MCF 10A (cell line): Measurements from ENCODE around the gene MECP2. TPM values are rescaled to one million over a fixed set of nuclear protein-coding genes. Genes with fewer than 3 reads are reported as not detected.
A peak's percentile ranks its signal among the peaks of the same experiment; 100 is the strongest.

ENCODE experiments used
- BruUV-seq: library from RNA; stranded (reverse); fragments of 400-500 nt; replicated peaks from 2 replicates; lab custom pipeline; 2021; lab: Mats Ljungman, UMichigan
- CTCF ChIA-PET: fragments of 300-600 bp; sonication (Branson Sonifier 250); formaldehyde crosslinking; extraction: SDS; loops from one replicate; lab custom pipeline; 2021; ENCODE audit warnings: antibody characterized with exemption, inconsistent platforms; lab: Yijun Ruan, JAX
- POLR2A ChIA-PET: fragments of 300-600, 350-650 bp; sonication (Branson Sonifier 250); formaldehyde crosslinking; extraction: SDS; loops from one replicate; lab custom pipeline; 2020; ENCODE audit warnings: antibody characterized with exemption, inconsistent platforms; lab: Yijun Ruan, JAX
- DNase-seq: peaks from one replicate; pipeline ENCODE4 v3.0.0-alpha.2; 2018; ENCODE audit not compliant: unreplicated experiment
- H3K27ac Mint-ChIP-seq: one replicate; pipeline ENCODE4 v1.8.0; 2022; ENCODE audit warnings: mild to moderate bottlenecking, low read depth, mixed read lengths; ENCODE audit not compliant: unreplicated experiment
- H3K27me3 Mint-ChIP-seq: one replicate; pipeline ENCODE4 v1.8.0; 2022; ENCODE audit warnings: mixed read lengths; ENCODE audit not compliant: insufficient read depth, unreplicated experiment
- H3K36me3 Mint-ChIP-seq: one replicate; pipeline ENCODE4 v1.8.0; 2022; ENCODE audit warnings: mild to moderate bottlenecking, moderate library complexity, mixed read lengths; ENCODE audit not compliant: insufficient read depth, unreplicated experiment
- H3K4me1 Mint-ChIP-seq: one replicate; pipeline ENCODE4 v1.8.0; 2022; ENCODE audit warnings: mixed read lengths; ENCODE audit not compliant: insufficient read depth, unreplicated experiment
- H3K4me3 Mint-ChIP-seq: one replicate; pipeline ENCODE4 v1.8.0; 2022; ENCODE audit warnings: mild to moderate bottlenecking, moderate library complexity, mixed read lengths; ENCODE audit not compliant: unreplicated experiment
- H3K9me3 Mint-ChIP-seq: one replicate; pipeline ENCODE4 v1.8.0; 2022; ENCODE audit warnings: mixed read lengths; ENCODE audit not compliant: unreplicated experiment
- intact Hi-C: fragments of 100-400 bp; cut with micrococcal nuclease; formaldehyde crosslinking; loops from 2 replicates; pipeline ENCODE4 v1.14.1; 2022
- total RNA-seq: library from RNA; stranded (reverse); gene quantifications from 2 replicates; pipeline ENCODE4 v1.2.3, GENCODE V29; 2022
- TF ChIP-seq, protein P1 (sequence below): fragments of 200-600 bp; IDR thresholded peaks from one replicate; pipeline ENCODE4 v1.8.0; 2022; ENCODE audit warnings: antibody characterized with exemption, mild to moderate bottlenecking; ENCODE audit not compliant: unreplicated experiment

The MECP2 gene
- total RNA-seq, 1 experiment from 2014 or later = 46.9 TPM

- Mint-ChIP-seq H3K9me3 (no peaks in the 10 kb centered on the region), H3K36me3 (peaks cover 17% of the 10 kb centered on the region), H3K27me3 (peaks cover 56% of the 10 kb centered on the region), H3K4me3 (no peak overlapping the region), H3K27ac (no peak overlapping the region), H3K4me1 (no peaks in the 10 kb centered on the region)
- TF ChIP-seq, protein P1, sequence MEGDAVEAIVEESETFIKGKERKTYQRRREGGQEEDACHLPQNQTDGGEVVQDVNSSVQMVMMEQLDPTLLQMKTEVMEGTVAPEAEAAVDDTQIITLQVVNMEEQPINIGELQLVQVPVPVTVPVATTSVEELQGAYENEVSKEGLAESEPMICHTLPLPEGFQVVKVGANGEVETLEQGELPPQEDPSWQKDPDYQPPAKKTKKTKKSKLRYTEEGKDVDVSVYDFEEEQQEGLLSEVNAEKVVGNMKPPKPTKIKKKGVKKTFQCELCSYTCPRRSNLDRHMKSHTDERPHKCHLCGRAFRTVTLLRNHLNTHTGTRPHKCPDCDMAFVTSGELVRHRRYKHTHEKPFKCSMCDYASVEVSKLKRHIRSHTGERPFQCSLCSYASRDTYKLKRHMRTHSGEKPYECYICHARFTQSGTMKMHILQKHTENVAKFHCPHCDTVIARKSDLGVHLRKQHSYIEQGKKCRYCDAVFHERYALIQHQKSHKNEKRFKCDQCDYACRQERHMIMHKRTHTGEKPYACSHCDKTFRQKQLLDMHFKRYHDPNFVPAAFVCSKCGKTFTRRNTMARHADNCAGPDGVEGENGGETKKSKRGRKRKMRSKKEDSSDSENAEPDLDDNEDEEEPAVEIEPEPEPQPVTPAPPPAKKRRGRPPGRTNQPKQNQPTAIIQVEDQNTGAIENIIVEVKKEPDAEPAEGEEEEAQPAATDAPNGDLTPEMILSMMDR = no peak
- POLR2A ChIA-PET = interaction anchor here (0.7 to 1.2 kb wide), 2 partner anchors 9 to 20 kb away, joined by 3 read pairs; no protein-coding TSS in a partner anchor
- CTCF ChIA-PET = interaction anchor here (0.6 to 2.6 kb wide), 4 partner anchors 12 to 1114 kb away, joined by 3 to 16 read pairs (median 4); no protein-coding TSS in a partner anchor
- DNase-seq = peak; percentile 48
- BruUV-seq = no TSS peak
- intact Hi-C loops = no loop called here
Observed at GRCh38 chrX:154040307-154040756, 57.2 kb downstream of the MECP2 start.

GRCh38 chrX:154039577-154039976, 57.9 kb downstream of the MECP2 start:
- no peaks in the 10 kb centered on the region for H3K4me1 Mint-ChIP-seq
- no TSS peak for BruUV-seq
- H3K9me3 Mint-ChIP-seq = no peaks in the 10 kb centered on the region
- POLR2A ChIA-PET = interaction anchor here (0.7 to 1.2 kb wide), 2 partner anchors 8 to 19 kb away, joined by 3 read pairs; no protein-coding TSS in a partner anchor
- H3K27me3 Mint-ChIP-seq = peaks cover 64% of the 10 kb centered on the region
- H3K36me3 Mint-ChIP-seq = peaks cover 22% of the 10 kb centered on the region
- H3K27ac Mint-ChIP-seq = no peak overlapping the region
- TF ChIP-seq, protein P1 = no peak
- CTCF ChIA-PET = interaction anchor here (0.8 kb wide), 1 partner anchor 12 kb away, joined by 6 read pairs; no protein-coding TSS in a partner anchor
- DNase-seq = no peak
- intact Hi-C loops = no loop called here
- H3K4me3 Mint-ChIP-seq = no peak overlapping the region

- Mint-ChIP-seq H3K4me1 (no peaks in the 10 kb centered on the region), H3K36me3 (peaks cover 24% of the 10 kb centered on the region), H3K27me3 (peaks cover 70% of the 10 kb centered on the region), H3K4me3 (no peak overlapping the region), H3K9me3 (no peaks in the 10 kb centered on the region), H3K27ac (no peak overlapping the region)
- no peak for DNase-seq
- ChIA-PET CTCF (no interaction called here), POLR2A (interaction anchor here (0.6 kb wide), 1 partner anchor 9 kb away, joined by 3 read pairs; no protein-coding TSS in a partner anchor)
- no TSS peak for BruUV-seq
- TF ChIP-seq, protein P1 = no peak
- intact Hi-C loops = no loop called here
Observed at GRCh38 chrX:154038656-154039055, 58.9 kb downstream of the MECP2 start.

GRCh38 chrX:154037754-154038153, 59.8 kb downstream of the MECP2 start:
- intact Hi-C loops = no loop called here
- Mint-ChIP-seq H3K27ac (no peak overlapping the region), H3K4me1 (no peaks in the 10 kb centered on the region), H3K9me3 (no peaks in the 10 kb centered on the region), H3K36me3 (peaks cover 29% of the 10 kb centered on the region), H3K4me3 (no peak overlapping the region), H3K27me3 (peaks cover 76% of the 10 kb centered on the region)
- TF ChIP-seq, protein P1 = no peak
- BruUV-seq = no TSS peak
- ChIA-PET POLR2A (no interaction called here), CTCF (interaction anchor here (1.7 kb wide), 1 partner anchor 14 kb away, joined by 6 read pairs; no protein-coding TSS in a partner anchor)
- no peak for DNase-seq
